Cerebellar nuclear complex (tissue), 1 donor: ENCODE measurements around the gene CABP1.

Experiments used
- DNase-seq, 2 experiments: peaks; one replicate each; lab custom pipeline; 2025; lab: John Stamatoyannopoulos, UW

The CABP1 gene

DNA sequence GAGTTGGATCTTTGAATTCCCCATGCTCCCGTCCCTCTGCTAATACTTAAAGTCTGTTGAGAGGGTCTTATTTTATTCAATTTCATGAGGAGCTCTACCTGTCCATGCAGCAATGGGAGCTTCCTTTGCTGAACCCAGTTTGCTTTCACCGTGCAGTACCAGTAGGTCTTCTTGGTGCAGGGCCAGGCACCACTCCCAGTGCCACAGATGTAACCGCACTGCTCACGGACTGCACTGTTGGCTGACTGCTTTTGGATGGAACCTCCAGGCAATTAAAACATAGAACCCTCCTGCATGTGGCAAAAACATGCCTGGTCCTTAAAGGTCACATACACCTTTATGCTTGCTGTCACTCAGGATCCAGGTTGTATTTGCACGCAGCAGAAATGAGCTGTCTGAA, 9.3 kb upstream of the CABP1 start:
- peak; percentile 25 to 68 for DNase-seq

DNA sequence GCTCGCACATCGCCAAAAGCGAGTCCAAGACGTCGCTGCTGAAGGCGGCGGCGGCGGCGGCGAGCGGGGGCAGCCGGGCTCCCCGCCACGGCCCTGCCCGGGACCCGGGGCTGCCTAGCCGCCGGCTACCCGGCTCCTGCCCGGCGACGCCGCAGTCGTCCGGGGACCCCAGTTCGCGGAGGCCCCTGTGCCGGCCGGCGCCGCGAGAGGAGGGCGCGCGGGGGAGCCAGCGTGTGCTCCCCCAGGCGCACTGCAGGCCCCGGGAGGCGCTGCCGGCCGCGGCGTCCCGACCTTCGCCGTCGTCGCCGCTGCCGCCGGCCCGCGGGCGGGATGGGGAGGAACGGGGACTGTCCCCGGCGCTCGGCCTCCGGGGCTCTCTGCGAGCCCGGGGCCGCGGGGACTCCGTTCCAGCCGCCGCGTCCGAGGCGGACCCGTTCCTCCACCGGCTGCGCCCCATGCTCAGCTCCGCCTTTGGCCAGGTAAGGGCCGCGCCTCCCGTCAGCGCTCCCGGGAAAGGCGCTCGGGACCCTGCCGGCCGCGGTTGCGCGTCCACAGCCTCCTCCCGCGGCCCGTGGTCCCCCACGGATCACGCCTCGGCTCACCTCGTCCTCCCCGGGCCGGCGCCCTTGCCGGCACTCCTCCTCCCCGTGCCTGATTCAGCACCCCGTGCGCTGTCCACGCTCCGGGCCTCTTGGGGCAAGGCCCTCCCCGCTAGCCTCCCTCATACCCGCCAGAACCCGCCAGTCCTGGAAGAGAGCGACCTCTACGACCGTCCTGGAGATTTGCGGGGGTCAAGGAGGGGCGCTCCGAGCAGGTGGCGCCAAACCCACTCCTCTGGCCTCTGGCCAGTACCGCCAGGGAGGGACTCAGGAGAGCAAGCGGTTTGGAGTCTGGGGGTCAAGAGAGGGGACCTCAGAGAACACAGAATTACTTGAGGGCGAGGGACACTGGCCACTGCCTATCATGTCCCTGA, 721 bp downstream of the CABP1 start:
- DNase-seq = no peak

DNA sequence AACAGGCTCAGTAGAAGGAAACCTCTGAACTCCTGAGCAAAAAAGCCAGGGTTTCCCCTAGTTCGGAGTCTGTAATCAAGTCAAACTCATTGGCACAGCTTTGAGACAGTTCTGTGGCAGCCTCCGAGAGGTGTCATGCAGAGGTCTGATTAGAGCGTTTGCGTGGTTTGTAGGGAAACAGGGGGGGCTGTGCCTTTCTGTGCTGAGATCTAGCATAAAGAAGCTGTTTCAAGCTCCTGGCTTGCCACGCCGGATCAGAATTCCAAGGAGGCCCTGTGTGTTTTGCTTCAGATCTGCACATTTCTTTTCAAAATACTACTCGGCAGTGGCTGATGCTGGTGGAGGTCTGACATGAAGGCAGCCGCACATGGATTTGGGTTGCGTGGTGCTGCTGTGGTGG, 1.7 kb downstream of the CABP1 start:
- no peak for DNase-seq

DNA sequence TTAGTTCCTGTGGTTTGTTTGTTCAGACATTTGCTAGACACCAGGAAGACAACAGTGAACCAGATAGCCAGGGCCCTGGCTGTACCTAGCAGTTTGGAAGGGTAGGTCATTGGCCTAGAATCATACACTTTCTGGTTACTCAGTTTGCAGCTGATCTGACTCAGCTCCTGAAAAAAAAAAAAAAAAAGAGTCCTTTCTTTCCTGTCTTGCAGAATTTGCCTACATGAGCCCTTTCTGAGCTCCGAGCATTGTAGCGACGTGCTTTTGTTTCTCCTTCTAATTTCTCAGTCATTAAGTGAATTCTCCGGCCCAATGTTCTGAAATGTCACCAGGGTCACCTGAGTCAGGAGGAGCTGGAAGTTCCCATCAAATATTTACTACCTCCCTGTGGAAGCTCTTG, 2.4 kb downstream of the CABP1 start:
- no peak for DNase-seq

DNA sequence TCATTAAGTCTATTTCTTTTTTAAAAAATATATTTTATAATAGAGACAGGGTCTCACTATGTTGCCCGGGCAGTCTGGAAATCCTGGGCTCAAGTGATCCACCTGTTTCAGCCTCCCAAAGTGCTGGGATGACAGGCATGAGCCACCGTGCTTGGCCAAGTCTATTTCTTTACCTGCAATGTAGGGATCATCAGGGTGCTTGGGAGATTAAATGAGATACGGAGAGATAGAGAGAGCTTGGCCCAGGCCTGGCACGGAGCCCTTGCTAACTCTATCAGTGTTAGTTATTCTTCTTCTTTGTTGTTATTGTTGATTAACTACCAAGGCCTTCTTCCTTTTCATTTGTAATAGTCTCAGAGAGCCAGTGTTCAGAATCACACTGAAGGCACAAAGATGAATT, 3.1 kb downstream of the CABP1 start:
- DNase-seq = no peak

DNA sequence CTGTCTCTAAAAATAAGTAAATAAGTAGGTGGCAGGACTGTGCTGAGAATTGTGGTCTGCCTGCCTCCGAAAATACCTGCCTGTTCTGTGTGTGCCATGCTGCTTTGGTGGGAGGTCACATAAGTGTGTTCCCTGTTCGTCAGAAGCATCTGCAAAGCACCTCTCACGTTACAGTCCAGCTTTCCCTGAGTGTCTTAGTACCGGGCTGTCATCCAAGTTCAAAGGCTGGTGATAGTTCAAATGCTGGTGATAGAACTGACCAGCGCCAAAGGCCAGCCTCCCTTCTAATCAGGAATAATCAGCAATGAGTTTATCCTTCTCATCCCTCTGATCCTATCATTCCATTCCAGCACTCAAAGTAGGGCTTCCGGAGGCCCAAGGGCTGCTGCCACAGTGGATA, 5.6 kb downstream of the CABP1 start:
- no peak for DNase-seq

DNA sequence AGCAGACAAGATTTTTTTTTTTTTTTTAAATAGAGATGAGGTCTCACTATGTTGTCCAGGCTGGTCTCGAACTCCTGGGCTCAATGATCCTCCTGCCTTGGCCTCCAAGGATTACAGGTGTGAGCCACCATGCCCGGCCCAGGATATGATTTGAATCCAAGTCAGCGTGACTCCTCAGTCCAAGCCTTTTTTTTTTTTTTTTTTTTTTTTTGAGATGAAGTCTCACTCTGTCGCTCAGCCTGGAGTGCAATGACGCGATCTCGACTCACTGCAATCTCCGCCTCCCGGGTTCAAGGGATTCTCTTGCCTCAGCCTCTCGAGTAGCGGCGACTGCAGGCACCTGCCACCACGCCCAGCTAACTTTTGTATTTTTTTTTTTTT, 6.9 kb downstream of the CABP1 start:
- no peak for DNase-seq

DNA sequence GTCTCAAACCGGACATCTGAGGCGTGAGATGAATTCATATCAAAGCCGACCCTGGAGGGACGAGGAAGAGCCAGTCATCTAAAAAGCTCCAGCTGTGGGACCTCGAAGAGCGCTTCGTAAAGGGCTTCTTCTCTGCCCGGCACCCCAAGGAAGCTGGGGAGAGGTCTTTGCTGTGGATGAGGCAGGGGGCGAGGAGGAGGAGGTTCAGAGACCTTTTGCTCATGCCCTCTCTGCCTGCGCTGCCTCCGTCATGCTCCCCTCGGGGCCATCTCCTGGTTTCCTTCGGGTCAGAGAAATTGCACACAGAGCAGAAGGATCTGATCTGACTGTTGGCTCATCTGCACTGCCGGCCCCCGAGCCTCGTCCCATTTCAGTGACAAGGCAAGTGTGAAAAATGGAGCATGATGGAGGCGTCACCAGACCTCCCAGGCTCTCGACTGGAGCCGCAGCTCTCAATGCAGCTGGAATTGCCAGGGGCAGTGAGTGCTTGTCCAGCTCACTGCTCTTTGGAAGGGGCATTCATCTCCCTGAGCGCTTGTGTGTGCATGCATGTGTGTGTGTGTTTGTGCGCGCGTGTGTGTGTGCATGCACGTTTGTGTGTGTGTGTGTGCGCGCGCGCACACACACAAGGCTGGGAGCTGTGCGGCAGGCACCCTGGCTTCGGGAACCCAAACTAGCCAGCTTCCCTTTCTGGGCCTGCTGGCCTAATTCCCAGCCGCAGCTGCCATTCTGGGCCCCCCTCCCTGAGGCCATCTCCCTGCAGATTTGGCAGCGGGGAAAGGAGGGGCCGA, 9.2 kb downstream of the CABP1 start:
- no peak for DNase-seq

DNA sequence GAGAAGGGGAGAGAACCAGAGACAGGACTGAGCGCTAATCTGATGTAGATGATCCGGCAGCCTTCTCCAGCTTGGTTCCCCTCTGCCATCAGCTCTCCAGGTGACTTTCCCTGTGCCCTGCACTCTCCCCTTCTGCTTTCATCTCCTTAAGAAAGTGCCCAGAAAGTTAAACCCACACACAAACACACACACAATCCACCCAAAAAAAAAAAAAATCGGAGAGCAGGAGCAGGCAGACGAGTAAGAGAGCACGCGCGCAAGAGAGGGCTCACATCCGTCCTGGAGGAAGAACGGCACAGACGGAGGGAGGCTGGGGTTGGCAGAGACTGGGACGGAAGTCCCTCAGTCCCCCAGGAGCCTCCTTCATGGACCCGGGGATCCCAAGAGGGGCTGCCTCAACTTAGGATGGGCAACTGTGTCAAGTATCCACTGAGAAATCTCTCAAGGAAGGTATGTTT, 9.8 kb downstream of the CABP1 start:
- no peak for DNase-seq

DNA sequence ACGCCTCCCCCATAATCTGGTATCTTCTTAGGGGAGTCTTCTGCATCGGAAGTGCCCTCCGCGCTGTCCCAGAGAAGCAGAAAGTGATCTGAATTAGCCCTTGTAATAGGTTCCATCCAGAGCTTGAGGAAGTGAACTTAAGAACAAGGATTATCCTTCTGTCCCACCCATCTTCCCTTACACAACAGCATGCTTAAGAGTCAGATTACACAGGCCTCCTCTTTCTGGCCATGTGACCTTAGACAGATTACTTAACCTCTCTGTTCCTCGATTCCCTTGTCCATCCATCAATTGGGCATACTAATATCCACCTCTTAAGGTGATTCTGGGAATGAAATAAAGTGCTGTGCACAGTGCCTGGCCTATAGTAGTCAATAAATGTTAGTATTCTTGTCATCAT, 11.4 kb downstream of the CABP1 start:
- DNase-seq = no peak

DNA sequence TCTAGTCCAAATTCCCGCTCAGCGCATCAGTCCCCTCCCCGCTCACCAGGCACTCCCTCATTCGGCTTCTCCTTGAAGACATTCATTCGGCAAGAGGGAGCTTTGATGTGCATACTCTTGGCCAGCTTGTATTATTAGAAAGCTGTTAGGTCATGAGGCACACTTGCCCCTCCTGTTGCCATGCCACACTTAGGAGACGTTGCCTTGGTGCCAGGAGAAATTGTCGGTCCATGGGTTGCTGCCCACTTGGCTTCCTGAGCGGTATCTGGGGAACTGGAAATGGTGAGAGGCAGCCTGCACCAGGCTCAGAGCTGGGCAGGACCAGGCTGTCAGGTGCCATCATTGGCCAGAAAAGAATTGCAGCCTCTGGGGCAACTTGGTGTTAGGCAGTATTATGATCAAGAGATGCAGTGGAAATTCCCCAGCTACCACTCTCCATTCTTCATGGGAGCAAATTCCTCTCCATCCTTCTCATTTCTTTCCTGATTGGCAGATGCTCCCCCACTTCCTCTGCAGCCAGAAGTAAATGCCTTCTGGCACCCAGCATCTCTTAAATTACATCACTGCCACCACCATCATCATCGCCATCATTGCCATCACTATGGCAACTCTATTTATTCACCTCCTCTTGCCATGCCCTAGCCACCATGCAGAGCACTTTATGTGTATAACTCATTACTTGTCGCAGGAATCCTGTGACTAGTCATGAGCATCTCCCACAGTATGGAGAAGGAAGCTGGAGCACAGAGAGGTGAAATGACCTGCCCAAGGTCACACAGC, 12.4 kb downstream of the CABP1 start:
- DNase-seq = no peak

DNA sequence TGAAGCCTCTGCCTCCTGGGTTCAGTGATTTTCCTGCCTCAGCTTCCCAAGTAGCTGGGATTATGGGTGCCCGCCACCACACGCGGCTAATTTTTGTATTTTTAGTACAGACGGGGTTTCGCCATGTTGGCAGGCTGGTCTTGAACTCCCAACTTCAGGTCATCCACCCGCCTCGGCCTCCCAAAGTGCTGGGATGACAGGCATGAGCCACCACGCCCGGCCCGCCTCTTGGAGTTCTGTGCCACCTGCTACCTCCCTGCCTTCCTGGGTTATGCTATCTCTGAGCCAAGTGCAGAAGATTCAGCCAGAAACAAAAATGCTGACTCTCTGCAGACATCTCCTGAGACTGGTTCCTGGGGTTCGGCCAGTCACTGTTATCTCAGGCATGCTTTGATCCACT, 13.2 kb downstream of the CABP1 start:
- DNase-seq = no peak

DNA sequence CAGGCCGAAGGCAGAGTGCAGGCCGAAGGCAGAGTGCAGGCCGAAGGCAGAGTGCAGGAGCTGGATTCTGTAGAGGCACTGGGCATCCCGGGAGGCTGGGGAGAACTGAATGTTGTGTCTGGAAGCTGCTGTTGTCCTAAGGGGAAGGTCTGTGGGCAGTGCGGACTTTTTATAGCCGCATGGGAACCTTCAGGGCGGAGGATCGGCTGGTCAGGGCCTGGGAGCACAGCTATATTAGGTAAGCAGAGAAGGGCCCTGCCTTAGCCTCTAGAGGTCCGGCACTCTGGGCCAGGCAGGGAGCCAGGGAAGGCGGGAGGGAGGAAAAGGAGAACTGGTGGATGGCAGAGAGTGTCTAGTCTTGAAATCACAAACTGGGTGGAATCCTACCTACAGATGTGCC, 14.2 kb downstream of the CABP1 start:
- no peak for DNase-seq

DNA sequence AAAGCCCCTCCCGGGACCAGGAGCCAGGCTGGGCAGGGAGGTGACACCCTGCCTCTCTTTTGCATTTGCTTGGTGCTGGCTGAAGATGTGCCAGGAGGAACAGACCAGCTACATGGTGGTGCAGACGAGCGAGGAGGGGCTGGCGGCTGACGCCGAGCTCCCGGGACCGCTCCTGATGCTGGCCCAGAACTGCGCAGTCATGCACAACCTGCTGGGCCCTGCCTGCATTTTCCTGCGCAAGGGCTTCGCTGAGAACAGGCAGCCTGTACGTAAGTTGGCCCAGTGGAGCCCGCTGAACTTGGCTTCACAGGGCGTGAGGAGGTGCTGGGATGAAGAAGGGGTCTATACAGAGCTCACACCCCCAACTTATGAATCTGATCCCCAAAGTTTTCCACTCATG, 15.6 kb downstream of the CABP1 start:
- no peak for DNase-seq

DNA sequence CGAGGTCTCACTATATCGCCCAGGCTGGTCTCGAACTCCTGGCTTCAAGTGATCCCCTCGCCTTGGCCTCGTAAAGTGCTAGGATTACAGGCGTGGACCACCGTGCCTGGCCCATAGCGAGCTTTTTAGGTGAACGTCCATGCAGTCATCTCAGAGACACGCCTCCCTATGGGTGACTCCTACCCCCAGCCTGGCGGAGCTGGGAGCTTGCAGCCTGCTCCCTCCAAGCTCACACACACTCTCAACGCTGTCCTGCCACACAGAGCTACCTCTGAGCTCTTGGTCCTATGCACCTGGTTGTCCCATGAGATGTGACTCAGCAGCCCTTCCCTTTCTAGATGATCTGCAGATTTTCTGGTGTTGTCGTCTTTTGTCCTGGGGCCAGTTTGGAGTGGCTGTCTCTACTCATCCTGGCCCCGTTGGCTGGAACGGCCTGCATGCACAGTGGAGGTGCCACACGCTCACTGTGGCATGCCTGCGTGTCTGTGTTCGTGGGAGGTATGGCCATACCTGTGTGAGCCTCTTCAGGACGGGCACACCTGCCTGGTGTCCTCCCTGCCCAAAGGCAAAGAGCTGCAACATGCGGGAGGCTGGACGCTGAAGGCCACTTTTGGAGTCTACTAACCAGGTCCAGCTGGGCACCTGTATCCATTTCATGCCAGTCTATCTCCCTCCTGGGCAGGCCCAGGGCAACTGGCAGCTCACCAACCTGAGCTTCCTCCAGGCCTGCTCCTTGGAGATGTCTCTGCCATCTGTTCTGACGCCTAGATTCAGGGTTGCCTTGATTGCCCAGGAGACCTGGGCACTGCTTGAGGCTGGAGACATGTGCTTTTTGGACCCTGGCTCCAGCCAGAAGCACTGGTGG, 18.1 kb downstream of the CABP1 start:
- DNase-seq = no peak

DNA sequence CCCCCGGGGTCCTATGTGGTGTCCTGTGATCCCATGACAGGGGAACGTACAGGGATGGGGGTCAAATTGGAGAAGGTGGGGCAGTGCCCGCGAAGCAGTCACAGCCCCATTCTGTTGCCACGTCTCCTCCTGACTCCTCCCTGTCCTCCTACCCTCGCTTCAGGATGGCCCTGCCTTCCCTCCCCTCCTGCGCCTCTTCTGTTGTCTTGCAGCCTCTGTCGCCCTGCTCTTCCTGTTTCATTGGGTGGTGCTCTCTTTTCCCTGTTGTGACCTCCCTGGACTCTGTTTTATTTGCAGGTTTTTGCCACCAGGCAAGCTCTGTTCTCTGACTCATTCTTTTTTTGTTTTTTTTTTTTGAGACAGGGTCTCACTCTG, 18.7 kb downstream of the CABP1 start:
- no peak for DNase-seq

DNA sequence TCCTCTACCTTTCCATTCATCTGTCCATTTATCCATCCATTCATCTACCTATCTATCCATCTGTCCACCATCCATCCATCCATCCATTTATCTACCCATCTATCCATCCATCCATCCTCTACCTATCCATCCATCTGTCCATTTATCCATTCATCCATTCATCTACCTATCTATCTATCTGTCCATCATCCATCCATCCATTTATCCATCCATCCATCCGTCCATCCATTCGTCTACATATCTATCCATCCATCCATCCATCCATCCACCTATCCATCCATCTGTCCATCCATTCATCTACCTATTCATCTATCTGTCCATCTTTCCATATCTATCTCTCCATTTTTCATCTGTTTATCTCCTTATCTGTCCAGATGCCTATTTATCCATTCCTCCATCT, 21.0 kb downstream of the CABP1 start:
- no peak for DNase-seq

DNA sequence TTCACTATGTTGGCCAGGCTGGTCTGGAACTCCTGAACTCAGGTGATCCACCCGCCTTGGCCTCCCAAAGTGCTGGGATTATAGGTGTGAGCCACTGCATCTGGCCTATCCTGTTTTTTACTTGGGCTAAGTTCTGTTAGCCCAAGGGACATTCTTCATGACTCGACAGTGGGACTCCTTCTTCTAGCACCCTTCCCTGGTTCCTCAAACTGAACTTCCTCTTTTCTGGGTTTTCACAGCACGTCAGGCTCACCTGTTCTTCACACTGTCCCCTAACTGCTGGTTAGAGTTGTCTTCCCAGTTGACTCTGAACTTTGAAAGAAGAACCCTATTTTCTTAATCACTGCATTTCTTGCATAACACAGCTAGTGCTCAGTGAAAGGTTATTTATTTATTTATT, 22.5 kb downstream of the CABP1 start:
- no peak for DNase-seq

DNA sequence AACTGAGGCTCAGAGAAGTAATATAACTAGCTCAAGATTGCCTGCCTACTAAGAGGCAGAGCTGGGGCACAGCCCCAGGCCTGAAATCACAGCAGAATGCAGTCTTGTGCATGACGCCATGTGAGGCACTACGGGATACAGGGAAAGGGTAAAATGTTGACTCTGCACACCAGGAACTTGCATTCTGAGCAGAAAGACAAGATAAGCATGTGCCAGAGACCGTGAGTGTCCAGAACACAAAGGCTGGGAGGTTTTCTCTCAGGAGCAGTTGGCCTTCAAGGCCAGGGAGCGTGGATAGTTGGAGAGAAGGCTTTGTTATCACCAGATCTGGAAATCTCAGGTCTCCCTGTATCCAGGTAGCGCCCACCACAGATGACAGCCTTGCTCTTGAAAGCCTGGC, 23.3 kb downstream of the CABP1 start:
- DNase-seq = no peak

DNA sequence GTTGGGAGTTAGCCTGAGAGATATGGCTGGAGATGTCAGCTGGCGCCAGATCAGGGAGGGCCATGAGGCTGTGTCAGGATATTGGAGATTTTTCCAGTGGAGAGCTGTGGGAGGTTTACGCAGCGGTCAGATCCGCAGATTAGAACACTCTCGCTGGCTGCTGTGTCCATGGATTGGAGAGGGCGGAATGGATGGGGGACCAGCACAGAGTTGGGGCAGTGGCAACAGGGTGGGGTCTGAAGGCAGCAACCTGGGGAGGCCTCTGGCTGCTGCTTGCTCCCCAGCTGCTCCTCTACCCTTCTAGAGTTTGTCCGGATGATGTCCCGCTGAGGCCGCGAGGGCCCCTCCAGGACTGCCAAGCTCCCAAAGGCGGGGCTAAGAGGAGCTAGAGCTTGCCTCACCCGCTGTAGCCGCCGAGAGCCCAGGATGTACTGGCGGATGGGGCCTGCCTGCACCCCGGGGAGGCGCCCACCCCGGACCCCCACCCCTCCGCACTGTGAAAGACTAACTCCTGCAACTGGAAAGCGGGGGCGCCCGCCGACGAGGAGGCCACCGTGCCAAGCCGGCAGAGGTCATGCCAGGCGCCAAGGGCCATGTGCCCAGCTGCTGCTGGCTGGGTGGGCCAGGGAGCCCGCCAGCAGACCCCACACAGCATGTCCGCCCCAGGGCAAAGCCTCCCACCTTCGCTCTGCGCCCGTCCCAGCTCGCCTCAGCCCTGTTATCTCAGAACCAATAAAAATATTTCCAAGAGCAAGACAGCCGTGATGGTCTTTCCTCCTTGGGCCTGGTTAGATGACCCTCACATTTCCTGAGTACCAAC, 26.4 kb downstream of the CABP1 start:
- DNase-seq = no peak
